ENCODE data around the gene LYPD3.

DNA sequence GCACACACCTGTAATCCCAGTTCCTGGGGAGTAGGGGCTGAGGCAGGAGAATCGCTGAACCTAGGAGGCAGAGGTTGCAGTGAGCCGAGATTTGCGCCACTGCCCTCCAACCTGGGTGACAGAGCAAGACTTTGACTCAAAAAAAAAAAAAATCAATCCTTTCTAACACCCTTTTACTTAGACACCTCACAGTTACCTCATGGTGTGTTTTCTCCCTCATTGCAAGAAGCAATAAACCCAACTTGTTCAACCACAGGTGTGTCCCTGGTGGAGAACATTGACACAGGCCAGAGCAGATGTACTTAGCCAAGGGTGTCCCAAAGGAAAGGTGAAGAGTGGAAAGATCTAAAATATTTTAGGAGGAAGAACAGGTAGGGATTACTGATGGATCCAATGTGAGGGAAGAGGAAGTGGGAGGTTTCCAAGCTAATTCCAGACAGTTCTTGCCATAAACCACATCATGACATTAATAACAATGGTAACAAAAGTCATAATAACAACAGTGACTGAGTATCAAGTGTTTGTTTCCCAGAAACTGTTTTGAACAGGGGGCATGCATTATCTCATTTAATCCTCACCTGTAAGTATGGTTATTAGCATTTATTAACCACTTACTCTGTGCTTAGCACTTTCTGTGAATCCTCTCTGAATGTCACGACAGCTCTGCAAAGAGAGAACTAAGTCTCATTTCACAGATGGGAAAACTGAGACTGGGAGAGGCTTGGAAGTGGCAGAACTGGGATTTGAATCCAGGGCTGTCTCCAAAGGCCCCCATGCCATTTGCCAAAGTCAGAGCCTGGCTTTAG lies 3.1 kb upstream of the LYPD3 start:
- TF ChIP-seq CTCF (IDR thresholded peaks at IDR 0.05) (no peak), POLR2A (IDR thresholded peaks at IDR 0.05) (no peak)
